Neural progenitor cell (in vitro differentiated cells): ENCODE data around the gene PPP1CC. TPM values are rescaled to one million over a fixed set of nuclear protein-coding genes. Genes with fewer than 3 reads are reported as not detected.
A peak's percentile ranks its signal among the peaks of the same experiment; 100 is the strongest.

Source experiments
- DNase-seq: peaks from one replicate; pipeline ENCODE4 v3.0.0-alpha.2; 2016; ENCODE audit warnings: low spot score
- H2AFZ ChIP-seq: fragments of 200-600 bp; sonication (generic); replicated peaks from 2 replicates; pipeline ENCODE4 v1.6.1; 2016; ENCODE audit warnings: antibody characterized with exemption
- H3F3A ChIP-seq: fragments of 200-600 bp; sonication (generic); 2 replicates; pipeline ENCODE4 v1.6.1; 2016; ENCODE audit warnings: antibody characterized with exemption, low read depth
- H3K27ac ChIP-seq: fragments of 200-600 bp; sonication (generic); 2 replicates; pipeline ENCODE4 v1.5.1; 2016; ENCODE audit warnings: mild to moderate bottlenecking
- H3K27me3 ChIP-seq: fragments of 200-600 bp; sonication (generic); 2 replicates; pipeline ENCODE4 v1.6.1; 2016; ENCODE audit warnings: mild to moderate bottlenecking, moderate library complexity
- H3K36me3 ChIP-seq: fragments of 200-600 bp; sonication (generic); 2 replicates; pipeline ENCODE4 v1.5.1; 2016
- H3K4me1 ChIP-seq: fragments of 200-600 bp; sonication (generic); 2 replicates; pipeline ENCODE4 v1.6.1; 2016; ENCODE audit warnings: mixed run types
- H3K4me2 ChIP-seq: fragments of 200-600 bp; sonication (generic); 2 replicates; pipeline ENCODE4 v1.6.1; 2016
- H3K4me3 ChIP-seq: fragments of 200-600 bp; sonication (generic); 2 replicates; pipeline ENCODE4 v1.5.1; 2016
- H3K79me2 ChIP-seq: fragments of 200-600 bp; sonication (generic); 2 replicates; pipeline ENCODE4 v1.6.1; 2016; ENCODE audit warnings: low read depth
- H3K9ac ChIP-seq: fragments of 200-600 bp; sonication (generic); 2 replicates; pipeline ENCODE4 v1.6.1; 2016
- H3K9me3 ChIP-seq: fragments of 200-600 bp; sonication (generic); 2 replicates; pipeline ENCODE4 v1.5.1; 2016; ENCODE audit warnings: low read depth
- H4K20me1 ChIP-seq: fragments of 200-600 bp; sonication (generic); 2 replicates; pipeline ENCODE4 v1.6.1; 2016; ENCODE audit warnings: low read depth
- H3K27ac Mint-ChIP-seq: 3 replicates; pipeline ENCODE4 v1.8.0; 2021; ENCODE audit warnings: mixed read lengths
- H3K27me3 Mint-ChIP-seq: 2 replicates; pipeline ENCODE4 v1.8.0; 2022; ENCODE audit warnings: low read depth, mild to moderate bottlenecking, inconsistent platforms, moderate library complexity, mixed read lengths; ENCODE audit not compliant: insufficient read depth
- H3K36me3 Mint-ChIP-seq: 3 replicates; pipeline ENCODE4 v1.8.0; 2021; ENCODE audit warnings: mixed read lengths
- H3K4me1 Mint-ChIP-seq: 3 replicates; pipeline ENCODE4 v1.8.0; 2021; ENCODE audit warnings: mixed read lengths
- H3K4me3 Mint-ChIP-seq: 3 replicates; pipeline ENCODE4 v1.8.0; 2021; ENCODE audit warnings: mild to moderate bottlenecking, moderate library complexity, mixed read lengths
- H3K9me3 Mint-ChIP-seq: 3 replicates; pipeline ENCODE4 v1.8.0; 2020; ENCODE audit warnings: mixed read lengths
- EZH2 ChIP-seq: fragments of 200-600 bp; sonication (generic); IDR thresholded peaks from 2 replicates; pipeline ENCODE4 v1.6.1; 2017; ENCODE audit warnings: antibody characterized with exemption, mild to moderate bottlenecking, moderate library complexity
- EZH2phosphoT487 ChIP-seq: fragments of 200-600 bp; sonication (generic); IDR thresholded peaks from 2 replicates; pipeline ENCODE4 v1.6.1; 2017; ENCODE audit warnings: antibody characterized with exemption
- total RNA-seq: library from RNA; depleted of rRNA; stranded (reverse); fragments of >200 nt; gene quantifications from 2 replicates; pipeline ENCODE4 v1.2.3, GENCODE V29; 2015; ENCODE audit warnings: low replicate concordance
- TF ChIP-seq, protein P1 (sequence below): fragments of 200-600 bp; sonication (generic); IDR thresholded peaks from 2 replicates; pipeline ENCODE4 v1.5.1; 2017; ENCODE audit warnings: antibody characterized with exemption, mild to moderate bottlenecking

PPP1CC gene
- total RNA-seq, 1 donor from 2014 or later: 629 TPM

DNA sequence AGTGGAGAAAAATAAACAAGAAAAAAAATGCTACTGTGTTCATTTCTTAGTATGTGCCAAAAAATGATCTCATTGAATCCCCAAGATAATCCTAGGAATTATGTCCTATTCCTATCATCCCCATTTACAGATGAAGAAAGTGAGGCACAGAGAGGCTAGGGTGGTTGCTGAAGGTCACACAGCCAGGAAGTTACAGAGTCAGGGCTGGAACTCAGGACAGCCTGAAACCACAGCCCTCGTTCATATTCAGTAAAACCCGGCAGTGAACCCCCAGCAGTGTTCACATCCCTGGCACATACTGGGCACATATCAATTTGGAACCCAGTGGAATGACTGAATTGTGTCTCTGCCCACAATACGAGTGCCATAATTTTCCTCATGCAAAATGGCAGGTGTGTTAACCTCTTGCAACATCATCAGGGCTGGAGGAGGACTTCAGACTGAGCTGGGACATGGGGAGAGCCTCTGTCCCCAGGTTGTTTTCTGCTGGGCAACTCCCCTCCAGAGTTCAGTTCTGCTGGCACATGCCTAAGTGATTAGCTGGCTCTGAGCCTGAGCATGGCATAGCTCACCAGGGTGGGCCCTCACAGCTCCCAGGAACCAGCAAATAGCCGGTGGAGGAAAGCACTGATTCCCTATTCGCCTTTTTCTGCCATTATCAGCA lies 2.0 kb upstream of the PPP1CC start:
- Histone ChIP-seq H4K20me1 (peaks cover 28% of the 10 kb centered on the region), H3K4me2 (no peak overlapping the region), H3K27ac (no peak overlapping the region), H3K9ac (no peak overlapping the region), H3K36me3 (no peaks in the 10 kb centered on the region), H3K27me3 (no peaks in the 10 kb centered on the region), H2AFZ (no peak overlapping the region), H3K4me3 (no peak overlapping the region), H3F3A (peaks cover 13% of the 10 kb centered on the region), H3K4me1 (peaks cover 25% of the 10 kb centered on the region), H3K79me2 (peaks cover 43% of the 10 kb centered on the region), H3K9me3 (no peaks in the 10 kb centered on the region)
- peak overlapping the region; percentile 100 for H3K4me3 Mint-ChIP-seq
- H3K27ac Mint-ChIP-seq: no peak overlapping the region
- TF ChIP-seq EZH2 (no peak), EZH2phosphoT487 (no peak)
- H3K36me3 Mint-ChIP-seq: no peaks in the 10 kb centered on the region
- peaks cover 2% of the 10 kb centered on the region for H3K27me3 Mint-ChIP-seq
- H3K9me3 Mint-ChIP-seq: no peaks in the 10 kb centered on the region
- peaks cover 34% of the 10 kb centered on the region for H3K4me1 Mint-ChIP-seq
- DNase-seq: peak; percentile 6

DNA sequence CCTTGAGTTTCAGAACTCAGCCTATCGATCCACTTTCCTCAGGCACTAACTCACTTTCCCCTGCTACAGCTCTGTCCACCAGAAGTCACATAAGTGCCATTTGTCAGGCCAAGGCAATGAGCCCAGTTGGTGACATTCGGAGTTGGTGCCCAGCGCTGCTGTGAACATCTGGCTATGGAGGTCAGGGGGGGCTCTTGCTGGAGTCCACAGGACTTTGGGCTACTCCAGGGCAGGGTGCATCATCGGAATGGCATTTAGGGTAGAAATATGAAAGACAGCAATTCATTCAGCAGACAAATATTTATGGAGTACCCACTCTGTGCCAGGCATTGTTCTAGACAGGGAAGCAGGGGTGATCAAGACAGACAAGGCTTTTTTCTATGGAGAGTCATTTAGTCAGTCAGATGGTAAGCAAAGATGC lies 1.5 kb upstream of the PPP1CC start:
- peak overlapping the region; percentile 100 for H3K4me3 ChIP-seq
- H3K79me2 ChIP-seq: peaks cover 48% of the 10 kb centered on the region
- Mint-ChIP-seq H3K4me1 (peaks cover 39% of the 10 kb centered on the region), H3K36me3 (no peaks in the 10 kb centered on the region), H3K4me3 (peak overlapping the region; percentile 100), H3K27ac (peak overlapping the region; percentile 40), H3K27me3 (peaks cover 2% of the 10 kb centered on the region), H3K9me3 (no peaks in the 10 kb centered on the region)
- peak; percentile 13 for DNase-seq
- TF ChIP-seq EZH2phosphoT487 (no peak), EZH2 (no peak)
- TF ChIP-seq, protein P1, sequence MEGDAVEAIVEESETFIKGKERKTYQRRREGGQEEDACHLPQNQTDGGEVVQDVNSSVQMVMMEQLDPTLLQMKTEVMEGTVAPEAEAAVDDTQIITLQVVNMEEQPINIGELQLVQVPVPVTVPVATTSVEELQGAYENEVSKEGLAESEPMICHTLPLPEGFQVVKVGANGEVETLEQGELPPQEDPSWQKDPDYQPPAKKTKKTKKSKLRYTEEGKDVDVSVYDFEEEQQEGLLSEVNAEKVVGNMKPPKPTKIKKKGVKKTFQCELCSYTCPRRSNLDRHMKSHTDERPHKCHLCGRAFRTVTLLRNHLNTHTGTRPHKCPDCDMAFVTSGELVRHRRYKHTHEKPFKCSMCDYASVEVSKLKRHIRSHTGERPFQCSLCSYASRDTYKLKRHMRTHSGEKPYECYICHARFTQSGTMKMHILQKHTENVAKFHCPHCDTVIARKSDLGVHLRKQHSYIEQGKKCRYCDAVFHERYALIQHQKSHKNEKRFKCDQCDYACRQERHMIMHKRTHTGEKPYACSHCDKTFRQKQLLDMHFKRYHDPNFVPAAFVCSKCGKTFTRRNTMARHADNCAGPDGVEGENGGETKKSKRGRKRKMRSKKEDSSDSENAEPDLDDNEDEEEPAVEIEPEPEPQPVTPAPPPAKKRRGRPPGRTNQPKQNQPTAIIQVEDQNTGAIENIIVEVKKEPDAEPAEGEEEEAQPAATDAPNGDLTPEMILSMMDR: no peak
- no peaks in the 10 kb centered on the region for H3K27me3 ChIP-seq
- H3K9ac ChIP-seq: peak overlapping the region; percentile 70
- peaks cover 31% of the 10 kb centered on the region for H3K4me1 ChIP-seq
- H3K27ac ChIP-seq: no peak overlapping the region
- H4K20me1 ChIP-seq: peaks cover 34% of the 10 kb centered on the region
- H3K4me2 ChIP-seq: peak overlapping the region; percentile 91
- H3K36me3 ChIP-seq: no peaks in the 10 kb centered on the region
- H3K9me3 ChIP-seq: no peaks in the 10 kb centered on the region
- peak overlapping the region; percentile 60 for H2AFZ ChIP-seq
- peaks cover 16% of the 10 kb centered on the region for H3F3A ChIP-seq

DNA sequence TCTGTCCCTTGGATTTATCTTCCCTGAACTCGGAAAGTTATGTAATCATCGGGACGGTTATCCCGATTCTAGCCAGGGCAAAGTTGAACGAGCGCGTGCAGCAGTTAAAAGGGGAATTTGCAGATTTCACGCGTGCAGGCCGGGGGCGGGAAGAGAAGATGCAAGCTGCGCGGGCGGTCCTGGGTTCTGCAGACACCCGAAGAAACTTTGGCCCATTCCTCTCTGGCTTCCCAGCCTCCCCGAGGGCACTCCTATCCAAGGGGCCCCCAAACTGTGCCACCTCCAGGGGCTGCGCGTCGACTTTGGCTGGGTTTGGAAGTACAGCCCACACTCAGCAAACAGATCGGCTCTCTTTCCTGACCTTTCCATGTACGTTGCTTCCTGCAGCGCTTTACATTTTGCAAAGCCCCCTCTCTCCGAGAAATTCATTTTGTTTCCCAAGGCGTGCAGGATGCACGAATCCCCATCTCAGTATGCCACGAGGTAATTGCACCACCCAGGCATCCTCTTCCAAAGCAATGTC lies 941 bp upstream of the PPP1CC start:
- Histone ChIP-seq H3K36me3 (no peaks in the 10 kb centered on the region), H3K79me2 (peaks cover 54% of the 10 kb centered on the region), H3K9ac (peak overlapping the region; percentile 70), H3K4me1 (peaks cover 36% of the 10 kb centered on the region), H2AFZ (peak overlapping the region; percentile 60), H3F3A (peaks cover 16% of the 10 kb centered on the region), H3K4me2 (peak overlapping the region; percentile 91), H3K9me3 (no peaks in the 10 kb centered on the region), H3K4me3 (peak overlapping the region; percentile 100), H4K20me1 (peaks cover 39% of the 10 kb centered on the region), H3K27me3 (no peaks in the 10 kb centered on the region), H3K27ac (no peak overlapping the region)
- H3K36me3 Mint-ChIP-seq: no peaks in the 10 kb centered on the region
- peak; percentile 38 for DNase-seq
- H3K4me1 Mint-ChIP-seq: peaks cover 43% of the 10 kb centered on the region
- H3K27me3 Mint-ChIP-seq: peaks cover 2% of the 10 kb centered on the region
- TF ChIP-seq, protein P1: no peak
- TF ChIP-seq EZH2phosphoT487 (no peak), EZH2 (no peak)
- peak overlapping the region; percentile 100 for H3K4me3 Mint-ChIP-seq
- H3K9me3 Mint-ChIP-seq: no peaks in the 10 kb centered on the region
- peak overlapping the region; percentile 40 for H3K27ac Mint-ChIP-seq
